ENCODE results near the gene TMC7. TPM values are rescaled to one million over a fixed set of nuclear protein-coding genes. Genes with fewer than 3 reads are reported as not detected.

TMC7 gene
- total and polyA plus RNA-seq, 2 donors (not counting 1 experiment from before 2014, with no cell fraction given) = 0.18 to 1.5 TPM

- Histone ChIP-seq H3K36me3 (ENCODE audit: control insufficient read depth, insufficient read depth, low read length) (no peaks in the 10 kb centered on the region), H3K4me2 (ENCODE audit: extremely low read depth, insufficient read depth, low read length) (peak overlapping the region; percentile 45), H3K27me3 (ENCODE audit: control insufficient read depth, insufficient read depth, low read length) (no peaks in the 10 kb centered on the region), H3K4me1 (ENCODE audit: control insufficient read depth, extremely low read depth, insufficient read depth, low read length) (peaks cover 4% of the 10 kb centered on the region), H3K9ac (ENCODE audit: insufficient read depth, low read length) (no peak overlapping the region), H2AFZ (ENCODE audit: low read length) (no peak overlapping the region), H3K79me2 (ENCODE audit: control insufficient read depth, insufficient read depth, low read length) (no peaks in the 10 kb centered on the region), H4K20me1 (ENCODE audit: control insufficient read depth, extremely low read depth, insufficient read depth, low read length) (no peaks in the 10 kb centered on the region), H3K4me3 (replicated peaks in 1 of 4; ENCODE audit: control extremely low read depth in 1 of 4, insufficient read depth in 1 of 4, low read depth in 3 of 4, low read length in 4 of 4) (no peak overlapping the region), H3K27ac (ENCODE audit: insufficient read depth, low read length) (no peak overlapping the region), H3K9me3 (ENCODE audit: control insufficient read depth, insufficient read depth, low read depth, low read length) (no peaks in the 10 kb centered on the region)
- no peak for TF ChIP-seq EZH2 (IDR thresholded peaks at IDR 0.05; ENCODE audit: low read length, missing control alignments)
- TF ChIP-seq CTCF (conservative IDR thresholded peaks at IDR 0.05 in 1 of 2, IDR thresholded peaks at IDR 0.05 in 1 of 2; ENCODE audit: low read depth in 1 of 2, low read length in 2 of 2) = no peak
- peak; percentile 67 to 98 for DNase-seq (ENCODE audit: low read depth in 2 of 2)
Measured at GRCh38 chr16:19008245-19009169, 24.8 kb downstream of the TMC7 start.

DNA sequence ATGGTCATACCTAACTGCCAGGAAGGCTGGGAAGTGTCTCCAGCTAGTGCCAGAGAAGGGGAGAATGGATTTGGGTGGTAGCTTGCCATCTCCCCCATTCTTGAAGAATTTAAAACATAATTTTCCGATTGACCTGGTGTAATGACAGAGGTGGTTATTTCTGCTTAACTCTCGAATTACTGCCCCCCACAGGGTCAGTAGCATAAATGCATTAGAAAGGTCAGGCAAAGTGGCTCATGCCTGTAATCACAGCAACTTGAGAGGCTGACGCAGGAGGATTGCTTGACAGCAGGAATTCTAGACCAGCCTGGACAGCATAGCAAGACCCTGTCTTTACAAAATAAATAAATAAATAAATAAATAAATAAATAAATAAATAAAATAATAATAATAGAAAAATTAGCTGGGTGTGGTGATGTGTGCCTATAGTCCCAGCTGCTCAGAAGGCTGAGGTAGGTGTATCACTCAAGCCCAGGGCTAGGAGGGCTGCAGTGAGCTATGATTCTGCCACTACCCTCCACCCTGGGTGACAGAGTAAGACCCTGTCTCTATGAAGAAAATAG, 27.5 kb downstream of the TMC7 start:
- no peak overlapping the region for H3K4me2 ChIP-seq (ENCODE audit: extremely low read depth, insufficient read depth, low read length)
- no peak overlapping the region for H3K4me3 ChIP-seq (replicated peaks in 1 of 4; ENCODE audit: control extremely low read depth in 1 of 4, insufficient read depth in 1 of 4, low read depth in 3 of 4, low read length in 4 of 4)
- DNase-seq (ENCODE audit: low read depth in 2 of 2) = no peak
- no peak overlapping the region for H2AFZ ChIP-seq (ENCODE audit: low read length)
- H3K27ac ChIP-seq (ENCODE audit: insufficient read depth, low read length) = no peak overlapping the region
- H3K36me3 ChIP-seq (ENCODE audit: control insufficient read depth, insufficient read depth, low read length) = no peaks in the 10 kb centered on the region
- H3K9ac ChIP-seq (ENCODE audit: insufficient read depth, low read length) = no peak overlapping the region
- peak in 1 of 2 donors; percentile 6 for TF ChIP-seq CTCF (conservative IDR thresholded peaks at IDR 0.05 in 1 of 2, IDR thresholded peaks at IDR 0.05 in 1 of 2; ENCODE audit: low read depth in 1 of 2, low read length in 2 of 2)
- TF ChIP-seq EZH2 (IDR thresholded peaks at IDR 0.05; ENCODE audit: low read length, missing control alignments) = no peak
- H3K9me3 ChIP-seq (ENCODE audit: control insufficient read depth, insufficient read depth, low read depth, low read length) = no peaks in the 10 kb centered on the region
- no peaks in the 10 kb centered on the region for H3K79me2 ChIP-seq (ENCODE audit: control insufficient read depth, insufficient read depth, low read length)
- H3K27me3 ChIP-seq (ENCODE audit: control insufficient read depth, insufficient read depth, low read length) = no peaks in the 10 kb centered on the region
- H4K20me1 ChIP-seq (ENCODE audit: control insufficient read depth, extremely low read depth, insufficient read depth, low read length) = no peaks in the 10 kb centered on the region
- peaks cover 4% of the 10 kb centered on the region for H3K4me1 ChIP-seq (ENCODE audit: control insufficient read depth, extremely low read depth, insufficient read depth, low read length)

- Histone ChIP-seq H3K9ac (ENCODE audit: insufficient read depth, low read length) (no peak overlapping the region), H3K36me3 (ENCODE audit: control insufficient read depth, insufficient read depth, low read length) (no peaks in the 10 kb centered on the region), H4K20me1 (ENCODE audit: control insufficient read depth, extremely low read depth, insufficient read depth, low read length) (no peaks in the 10 kb centered on the region), H2AFZ (ENCODE audit: low read length) (no peak overlapping the region), H3K4me2 (ENCODE audit: extremely low read depth, insufficient read depth, low read length) (no peak overlapping the region), H3K27ac (ENCODE audit: insufficient read depth, low read length) (no peak overlapping the region), H3K27me3 (ENCODE audit: control insufficient read depth, insufficient read depth, low read length) (no peaks in the 10 kb centered on the region), H3K4me1 (ENCODE audit: control insufficient read depth, extremely low read depth, insufficient read depth, low read length) (no peaks in the 10 kb centered on the region), H3K4me3 (replicated peaks in 1 of 4; ENCODE audit: control extremely low read depth in 1 of 4, insufficient read depth in 1 of 4, low read depth in 3 of 4, low read length in 4 of 4) (no peak overlapping the region), H3K79me2 (ENCODE audit: control insufficient read depth, insufficient read depth, low read length) (no peaks in the 10 kb centered on the region), H3K9me3 (ENCODE audit: control insufficient read depth, insufficient read depth, low read depth, low read length) (no peaks in the 10 kb centered on the region)
- no peak for DNase-seq (ENCODE audit: low read depth in 2 of 2)
- TF ChIP-seq CTCF (conservative IDR thresholded peaks at IDR 0.05 in 1 of 2, IDR thresholded peaks at IDR 0.05 in 1 of 2; ENCODE audit: low read depth in 1 of 2, low read length in 2 of 2) (no peak), EZH2 (IDR thresholded peaks at IDR 0.05; ENCODE audit: low read length, missing control alignments) (no peak)
Measured at GRCh38 chr16:19014461-19014860, 30.7 kb downstream of the TMC7 start.
